Measurements from ENCODE around the gene FAM193A.
A peak's percentile ranks its signal among the peaks of the same experiment; 100 is the strongest.
"Not testable (repeated sequence)": the region's sequence is repeated elsewhere in the genome, so short reads cannot be mapped to it uniquely, and the experiment has no call there.

Gene FAM193A

GRCh38 chr4:2754848-2755819, 218.7 kb downstream of the FAM193A start:
- no peak for DNase-seq (ENCODE audit: low spot score)

GRCh38 chr4:2755821-2756690, 219.6 kb downstream of the FAM193A start, which contains the start of gene TNIP2:
TNIP2 (minus strand) TSS chr4:2756336; CDS start chr4:2756289, 47 bp downstream.
- peak; percentile 99 for DNase-seq (ENCODE audit: low spot score)

- no peak for DNase-seq (ENCODE audit: low spot score)
These were observed 220.4 kb downstream of the FAM193A start for GRCh38 chr4:2756691-2757350.

GRCh38 chr4:2757426-2757825, 221.0 kb downstream of the FAM193A start:
- no peak for DNase-seq (ENCODE audit: low spot score)

- DNase-seq (ENCODE audit: low spot score) = no peak
These were observed 224.8 kb downstream of the FAM193A start for GRCh38 chr4:2761035-2761923.

- no peak for DNase-seq (ENCODE audit: low spot score)
These were observed 225.6 kb downstream of the FAM193A start for GRCh38 chr4:2762048-2762447.

GRCh38 chr4:2762486-2763370, 226.3 kb downstream of the FAM193A start:
- not testable (repeated sequence) for DNase-seq (ENCODE audit: low spot score)

GRCh38 chr4:2763511-2763967, 227.1 kb downstream of the FAM193A start:
- DNase-seq (ENCODE audit: low spot score) = no peak

GRCh38 chr4:2765832-2766526, 229.5 kb downstream of the FAM193A start:
- no peak for DNase-seq (ENCODE audit: low spot score)

- DNase-seq (ENCODE audit: low spot score) = no peak
These were observed 230.7 kb downstream of the FAM193A start for GRCh38 chr4:2767046-2767704.

GRCh38 chr4:2767705-2768074, 231.2 kb downstream of the FAM193A start:
- DNase-seq (ENCODE audit: low spot score) = no peak

- no peak for DNase-seq (ENCODE audit: low spot score)
These were observed 231.7 kb downstream of the FAM193A start for GRCh38 chr4:2768124-2768523.

- DNase-seq (ENCODE audit: low spot score) = no peak
These were observed 232.5 kb downstream of the FAM193A start for GRCh38 chr4:2768921-2769336.

GRCh38 chr4:2771264-2771663, 234.8 kb downstream of the FAM193A start:
- DNase-seq (ENCODE audit: low spot score) = no peak

- not testable (repeated sequence) for DNase-seq (ENCODE audit: low spot score)
These were observed 244.2 kb downstream of the FAM193A start for GRCh38 chr4:2780643-2781042.

- no peak for DNase-seq (ENCODE audit: low spot score)
These were observed 245.5 kb downstream of the FAM193A start for GRCh38 chr4:2781911-2782310.
